ENCODE measurements around the gene CDC26. TPM values are rescaled to one million over a fixed set of nuclear protein-coding genes. Genes with fewer than 3 reads are reported as not detected.

The CDC26 gene
- total RNA-seq, 1 donor from 2014 or later = 34.8 TPM

DNA sequence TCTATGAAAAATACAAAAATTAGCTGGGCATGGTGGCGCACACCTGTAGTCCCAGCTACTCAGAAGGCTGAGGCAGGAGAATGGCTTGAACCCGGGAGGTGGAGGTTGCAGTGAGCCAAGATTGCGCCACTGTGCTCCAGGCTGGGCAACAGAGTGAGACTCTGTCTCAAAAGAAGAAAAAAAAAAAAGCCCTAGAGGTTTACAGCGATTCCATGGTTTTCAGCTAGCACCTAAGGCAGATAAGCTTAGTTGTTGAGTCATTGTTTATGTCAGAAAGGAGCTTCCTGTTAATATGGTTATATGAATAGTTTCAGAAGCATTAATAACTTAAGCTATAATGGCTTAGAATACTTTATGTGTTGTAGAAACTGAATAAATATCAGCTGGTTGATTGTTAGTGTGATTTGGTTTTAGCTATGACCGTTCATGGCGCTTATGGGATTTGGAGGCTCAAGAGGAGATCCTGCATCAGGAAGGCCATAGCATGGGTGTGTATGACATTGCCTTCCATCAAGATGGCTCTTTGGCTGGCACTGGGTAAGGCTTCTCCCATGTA lies 14.8 kb upstream of the CDC26 start:
- Mint-ChIP-seq H3K27me3 (no peaks in the 10 kb centered on the region), H3K36me3 (peaks cover 17% of the 10 kb centered on the region), H3K4me3 (no peak overlapping the region), H3K27ac (no peak overlapping the region), H3K4me1 (ENCODE audit: unreplicated experiment) (no peaks in the 10 kb centered on the region), H3K9me3 (no peaks in the 10 kb centered on the region)
- TF ChIP-seq, protein P1, sequence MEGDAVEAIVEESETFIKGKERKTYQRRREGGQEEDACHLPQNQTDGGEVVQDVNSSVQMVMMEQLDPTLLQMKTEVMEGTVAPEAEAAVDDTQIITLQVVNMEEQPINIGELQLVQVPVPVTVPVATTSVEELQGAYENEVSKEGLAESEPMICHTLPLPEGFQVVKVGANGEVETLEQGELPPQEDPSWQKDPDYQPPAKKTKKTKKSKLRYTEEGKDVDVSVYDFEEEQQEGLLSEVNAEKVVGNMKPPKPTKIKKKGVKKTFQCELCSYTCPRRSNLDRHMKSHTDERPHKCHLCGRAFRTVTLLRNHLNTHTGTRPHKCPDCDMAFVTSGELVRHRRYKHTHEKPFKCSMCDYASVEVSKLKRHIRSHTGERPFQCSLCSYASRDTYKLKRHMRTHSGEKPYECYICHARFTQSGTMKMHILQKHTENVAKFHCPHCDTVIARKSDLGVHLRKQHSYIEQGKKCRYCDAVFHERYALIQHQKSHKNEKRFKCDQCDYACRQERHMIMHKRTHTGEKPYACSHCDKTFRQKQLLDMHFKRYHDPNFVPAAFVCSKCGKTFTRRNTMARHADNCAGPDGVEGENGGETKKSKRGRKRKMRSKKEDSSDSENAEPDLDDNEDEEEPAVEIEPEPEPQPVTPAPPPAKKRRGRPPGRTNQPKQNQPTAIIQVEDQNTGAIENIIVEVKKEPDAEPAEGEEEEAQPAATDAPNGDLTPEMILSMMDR (conservative IDR thresholded peaks at IDR 0.05) = no peak
- no peak for DNase-seq (ENCODE audit: extremely low spot score, unreplicated experiment)

DNA sequence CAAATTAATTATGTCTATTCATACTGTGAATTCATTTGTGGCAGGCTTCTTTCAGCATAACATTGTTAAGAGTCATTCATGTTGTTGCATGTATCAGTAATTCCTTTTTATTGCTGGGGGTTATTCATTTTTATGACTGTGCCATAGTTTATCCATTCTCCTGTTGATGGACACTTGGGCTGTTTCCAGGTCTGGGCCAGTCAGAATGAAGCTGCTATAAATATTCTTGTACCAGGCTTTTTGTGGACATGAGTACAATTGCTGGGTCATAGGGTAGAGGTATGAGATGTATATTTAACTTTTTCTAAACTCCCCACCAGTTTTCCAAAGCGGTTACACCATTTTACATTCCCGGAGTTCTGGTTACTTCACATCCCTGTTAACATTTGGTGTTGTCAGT lies 13.7 kb upstream of the CDC26 start:
- no peak overlapping the region for H3K4me3 Mint-ChIP-seq
- no peak overlapping the region for H3K27ac Mint-ChIP-seq
- TF ChIP-seq, protein P1 (conservative IDR thresholded peaks at IDR 0.05) = no peak
- H3K27me3 Mint-ChIP-seq = no peaks in the 10 kb centered on the region
- H3K9me3 Mint-ChIP-seq = no peaks in the 10 kb centered on the region
- no peaks in the 10 kb centered on the region for H3K4me1 Mint-ChIP-seq (ENCODE audit: unreplicated experiment)
- peaks cover 25% of the 10 kb centered on the region for H3K36me3 Mint-ChIP-seq
- DNase-seq (ENCODE audit: extremely low spot score, unreplicated experiment) = no peak

DNA sequence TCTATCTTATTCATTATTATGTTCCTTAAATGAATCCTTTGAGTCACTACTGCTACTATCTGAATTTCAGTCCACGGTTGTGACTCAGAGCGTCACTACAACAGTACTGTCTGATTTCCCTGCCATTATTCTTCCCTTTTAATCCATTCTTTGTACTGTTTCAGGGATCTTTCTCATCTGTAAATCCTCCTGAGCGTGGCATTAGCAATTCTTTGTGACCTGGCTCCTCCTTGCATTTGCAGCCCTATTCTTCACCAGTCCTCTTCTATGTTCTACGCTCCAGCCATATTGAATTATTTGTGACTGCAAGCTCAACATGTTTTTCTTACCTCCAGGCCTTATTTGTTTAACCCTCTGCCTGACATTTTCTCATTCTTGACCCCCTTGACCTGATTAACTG lies 6.0 kb upstream of the CDC26 start:
- no peaks in the 10 kb centered on the region for H3K27me3 Mint-ChIP-seq
- no peaks in the 10 kb centered on the region for H3K9me3 Mint-ChIP-seq
- no peak overlapping the region for H3K4me3 Mint-ChIP-seq
- H3K4me1 Mint-ChIP-seq (ENCODE audit: unreplicated experiment) = peaks cover 7% of the 10 kb centered on the region
- DNase-seq (ENCODE audit: extremely low spot score, unreplicated experiment) = no peak
- H3K27ac Mint-ChIP-seq = no peak overlapping the region
- H3K36me3 Mint-ChIP-seq = peaks cover 47% of the 10 kb centered on the region
- TF ChIP-seq, protein P1 (conservative IDR thresholded peaks at IDR 0.05) = no peak

DNA sequence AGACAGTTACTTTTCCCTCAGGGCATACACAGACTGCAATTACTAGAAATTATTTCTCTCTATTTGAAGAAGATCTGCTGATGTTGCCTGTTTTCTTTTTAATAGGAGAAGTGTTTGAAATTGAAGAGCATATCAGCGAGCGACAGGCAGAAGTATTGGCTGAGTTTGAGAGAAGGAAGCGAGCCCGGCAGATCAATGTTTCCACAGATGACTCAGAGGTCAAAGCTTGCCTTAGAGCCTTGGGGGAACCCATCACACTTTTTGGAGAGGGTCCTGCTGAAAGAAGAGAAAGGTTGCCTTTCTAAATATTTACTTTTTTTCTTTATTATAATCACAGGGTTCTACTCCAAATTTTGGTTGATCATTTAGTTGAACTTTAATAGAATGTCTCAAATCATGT lies 3.5 kb upstream of the CDC26 start:
- H3K27ac Mint-ChIP-seq = no peak overlapping the region
- H3K4me3 Mint-ChIP-seq = no peak overlapping the region
- peaks cover 38% of the 10 kb centered on the region for H3K36me3 Mint-ChIP-seq

DNA sequence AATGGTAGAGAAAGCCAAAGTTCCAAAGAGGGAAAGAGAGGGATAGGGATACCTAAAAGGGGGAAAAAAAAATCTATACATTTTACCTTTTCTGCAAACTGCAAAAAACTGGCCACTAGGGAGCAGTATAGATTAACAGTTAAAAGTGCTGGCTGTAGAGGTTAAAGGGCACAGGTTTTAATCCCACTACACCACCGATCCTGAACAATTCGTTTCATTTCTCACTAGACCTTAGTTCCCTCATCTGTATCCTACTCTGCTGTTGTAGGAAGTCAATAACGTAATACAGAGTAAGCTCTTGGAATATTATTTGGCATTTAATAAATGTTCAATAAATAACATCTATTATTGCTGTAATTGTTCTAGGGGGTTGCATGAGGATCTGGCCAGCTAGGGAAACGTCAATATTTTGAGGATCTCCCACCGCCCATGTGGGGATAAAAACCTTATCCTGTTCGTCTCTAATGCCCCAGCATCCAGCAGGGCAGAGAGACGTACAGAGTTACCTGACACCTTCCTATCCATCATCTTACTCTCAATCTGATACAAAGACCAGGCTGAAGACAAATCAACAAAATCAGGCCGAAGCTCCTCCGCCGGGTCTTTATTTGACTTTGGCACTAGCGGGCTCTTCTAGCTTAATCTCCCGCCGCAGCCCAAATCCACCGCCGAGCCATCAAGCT lies 757 bp downstream of the CDC26 start:
- no peaks in the 10 kb centered on the region for H3K27me3 Mint-ChIP-seq
- H3K9me3 Mint-ChIP-seq = no peaks in the 10 kb centered on the region
- TF ChIP-seq, protein P1 (conservative IDR thresholded peaks at IDR 0.05) = peak; percentile 91
- peaks cover 14% of the 10 kb centered on the region for H3K36me3 Mint-ChIP-seq
- DNase-seq (ENCODE audit: extremely low spot score, unreplicated experiment) = no peak
- no peak overlapping the region for H3K4me3 Mint-ChIP-seq
- peaks cover 6% of the 10 kb centered on the region for H3K4me1 Mint-ChIP-seq (ENCODE audit: unreplicated experiment)
- no peak overlapping the region for H3K27ac Mint-ChIP-seq

More for the DNA sequence above, 3.5 kb upstream of the CDC26 start:
- no peak for DNase-seq (ENCODE audit: extremely low spot score, unreplicated experiment)
- peaks cover 13% of the 10 kb centered on the region for H3K4me1 Mint-ChIP-seq (ENCODE audit: unreplicated experiment)
- H3K9me3 Mint-ChIP-seq = no peaks in the 10 kb centered on the region
- TF ChIP-seq, protein P1 (conservative IDR thresholded peaks at IDR 0.05) = no peak
- no peaks in the 10 kb centered on the region for H3K27me3 Mint-ChIP-seq

Measured in type B pancreatic cell (in vitro differentiated cells).